HCT116 (cell line): Measurements from ENCODE around the gene MSI2. TPM values are rescaled to one million over a fixed set of nuclear protein-coding genes. Genes with fewer than 3 reads are reported as not detected.
A peak's percentile ranks its signal among the peaks of the same experiment; 100 is the strongest.

ENCODE experiments used
- ATAC-seq: fragments of 200-7000 bp; cut with Tn5 transposase; 2 replicates; pipeline ENCODE4 v1.9.1; 2020; ENCODE audit warnings: mild to moderate bottlenecking, moderate library complexity
- BruUV-seq: library from RNA; stranded (reverse); fragments of 400-500 nt; replicated peaks from 2 replicates; lab custom pipeline; 2021; lab: Mats Ljungman, UMichigan
- CTCF ChIA-PET: fragments of 300-600 bp; sonication (Branson Sonifier 250); formaldehyde crosslinking; loops from one replicate; lab custom pipeline; 2021; ENCODE audit warnings: antibody characterized with exemption; lab: Charles Lee
- POLR2A ChIA-PET: fragments of 300-600, 350-600 bp; sonication (Branson Sonifier 250); formaldehyde crosslinking; loops from one replicate; lab custom pipeline; 2021; ENCODE audit warnings: antibody characterized with exemption; lab: Charles Lee
- RAD21 ChIA-PET, 2 experiments: fragments of 300-600 bp; sonication (Branson Sonifier 250); formaldehyde crosslinking; loops; one replicate each; lab custom pipeline; 2023; ENCODE audit warnings: low total read pairs in 2 of 2; ENCODE audit not compliant: uncharacterized antibody in 2 of 2, unreplicated experiment in 2 of 2, low non-redundant PET in 1 of 2; lab: Charles Lee
- DNase-seq: peaks from one replicate; pipeline ENCODE4 v3.0.0-alpha.2; 2010; ENCODE audit warnings: low read depth, low spot score
- H2AFZ ChIP-seq: fragments of 200-600 bp; shearing (Covaris generic), sonication (generic); 2 replicates; pipeline ENCODE4 v1.6.1; 2017; ENCODE audit warnings: low read depth, mixed run types, mixed read lengths, antibody characterized with exemption, low read length; ENCODE audit not compliant: poor library complexity, severe bottlenecking
- H3K27ac ChIP-seq: 2 replicates; pipeline ENCODE4 v1.5.1; 2012; ENCODE audit warnings: low read depth, low read length
- H3K27me3 ChIP-seq: fragments of 200-600 bp; sonication (generic); 2 replicates; pipeline ENCODE4 v1.6.1; 2016; ENCODE audit warnings: mixed run types, low read length, mixed read lengths; ENCODE audit not compliant: insufficient read depth
- H3K36me3 ChIP-seq, 2 experiments: fragments of 200-500 bp in 1 of 2; fragments of 200-600 bp in 1 of 2; sonication (Bioruptor generic) in 1 of 2; sonication (generic) in 1 of 2; 2 replicates each; pipeline versions ENCODE4 v1.5.1 to v1.6.1; 2014 to 2016; ENCODE audit warnings: low read length in 2 of 2, inconsistent platforms in 1 of 2, mixed read lengths in 1 of 2, mixed run types in 1 of 2; ENCODE audit not compliant: insufficient read depth in 2 of 2, control insufficient read depth in 1 of 2
- H3K4me1 ChIP-seq, 2 experiments: fragments of 200-600 bp in 1 of 2; sonication (generic) in 1 of 2; 2 replicates each; pipeline versions ENCODE4 v1.5.1 to v1.6.1; 2012 to 2017; ENCODE audit warnings: low read length in 2 of 2, inconsistent platforms in 1 of 2, mild to moderate bottlenecking in 1 of 2, mixed read lengths in 1 of 2, mixed run types in 1 of 2, moderate library complexity in 1 of 2; ENCODE audit not compliant: insufficient read depth in 2 of 2, control insufficient read depth in 1 of 2
- H3K4me2 ChIP-seq: fragments of 200-600 bp; sonication (generic); 2 replicates; pipeline ENCODE4 v1.6.1; 2017; ENCODE audit warnings: mixed run types, low read length, mixed read lengths
- H3K4me3 ChIP-seq, 2 experiments: fragments of 200-600 bp in 1 of 2; sonication (generic) in 1 of 2; replicated peaks in 1 of 2; 2 replicates each; pipeline ENCODE4 v1.5.1; 2011 to 2016; ENCODE audit warnings: low read length in 2 of 2, control low read depth in 1 of 2, low read depth in 1 of 2, mild to moderate bottlenecking in 1 of 2, mixed read lengths in 1 of 2, mixed run types in 1 of 2
- H3K79me2 ChIP-seq: fragments of 200-600 bp; sonication (generic); 2 replicates; pipeline ENCODE4 v1.6.1; 2017; ENCODE audit warnings: mild to moderate bottlenecking, mixed run types, low read length, moderate library complexity, mixed read lengths; ENCODE audit not compliant: insufficient read depth
- H3K9ac ChIP-seq: fragments of 200-600 bp; sonication (generic); 2 replicates; pipeline ENCODE4 v1.6.1; 2016; ENCODE audit warnings: low read length, mixed read lengths
- H3K9me2 ChIP-seq: fragments of 200-600 bp; sonication (generic), shearing (Covaris generic); 2 replicates; pipeline ENCODE4 v1.6.1; 2017; ENCODE audit warnings: mixed run types, mild to moderate bottlenecking, moderate library complexity; ENCODE audit not compliant: insufficient read depth
- H3K9me3 ChIP-seq, 2 experiments: fragments of 200-500 bp in 1 of 2; fragments of 200-600 bp in 1 of 2; sonication (Bioruptor generic) in 1 of 2; sonication (generic) in 1 of 2; 2 replicates each; pipeline ENCODE4 v1.6.1; 2014 to 2017; ENCODE audit warnings: low read length in 2 of 2, mixed read lengths in 2 of 2, inconsistent platforms in 1 of 2, low read depth in 1 of 2, mild to moderate bottlenecking in 1 of 2, mixed run types in 1 of 2, moderate library complexity in 1 of 2; ENCODE audit not compliant: control insufficient read depth in 1 of 2, insufficient read depth in 1 of 2
- H4K20me1 ChIP-seq: fragments of 200-600 bp; sonication (generic), shearing (Covaris generic); 2 replicates; pipeline ENCODE4 v1.6.1; 2017; ENCODE audit warnings: mixed run types, mild to moderate bottlenecking, moderate library complexity; ENCODE audit not compliant: insufficient read depth
- CBX3 ChIP-seq: IDR thresholded peaks from 2 replicates; pipeline ENCODE4 v1.6.1; 2012; ENCODE audit warnings: low read depth
- EGR1 ChIP-seq: IDR thresholded peaks from 2 replicates; pipeline ENCODE4 v1.6.1; 2012; ENCODE audit warnings: low read depth
- ELF1 ChIP-seq: IDR thresholded peaks from 2 replicates; pipeline ENCODE4 v1.6.1; 2012; ENCODE audit warnings: low read depth, borderline replicate concordance
- EZH2phosphoT487 ChIP-seq: fragments of 200-600 bp; IDR thresholded peaks from 2 replicates; pipeline ENCODE4 v1.6.1; 2018; ENCODE audit warnings: antibody characterized with exemption, borderline replicate concordance
- POLR2A ChIP-seq: IDR thresholded peaks from 2 replicates; pipeline ENCODE4 v1.7.0; 2011; ENCODE audit warnings: borderline replicate concordance; ENCODE audit not compliant: insufficient read depth, insufficient read length; ENCODE audit errors: extremely low read depth
- POLR2AphosphoS5 ChIP-seq: IDR thresholded peaks from 2 replicates; pipeline ENCODE4 v1.6.1; 2011; ENCODE audit warnings: mild to moderate bottlenecking, low read depth, low read length, moderate library complexity
- SIN3A ChIP-seq: IDR thresholded peaks from 2 replicates; pipeline ENCODE4 v1.6.1; 2012; ENCODE audit warnings: low read depth
- SP1 ChIP-seq: IDR thresholded peaks from 2 replicates; pipeline ENCODE4 v1.6.1; 2012; ENCODE audit warnings: low read depth
- SRF ChIP-seq: IDR thresholded peaks from 2 replicates; pipeline ENCODE4 v1.6.1; 2012; ENCODE audit warnings: low read depth
- TCF7L2 ChIP-seq: IDR thresholded peaks from 2 replicates; pipeline ENCODE4 v1.7.0; 2011; ENCODE audit warnings: borderline replicate concordance, inconsistent platforms; ENCODE audit not compliant: insufficient read depth, insufficient read length; ENCODE audit errors: extremely low read depth
- ZFX ChIP-seq: fragments of 450-650 bp; IDR thresholded peaks from 2 replicates; pipeline ENCODE4 v1.6.1; 2017
- intact Hi-C: fragments of 100-400 bp; cut with micrococcal nuclease; formaldehyde crosslinking; loops from 2 replicates; pipeline ENCODE4 v1.10.0; 2022
- total RNA-seq: library from RNA; stranded (reverse); gene quantifications from one replicate; pipeline ENCODE4 v1.2.1, GENCODE V29; 2021; ENCODE audit not compliant: unreplicated experiment
- TF ChIP-seq, protein P1 (sequence below): IDR thresholded peaks from 2 replicates; pipeline ENCODE4 v1.6.1; 2012
- TF ChIP-seq, protein P2 (sequence below): IDR thresholded peaks from 2 replicates; pipeline ENCODE4 v1.6.1; 2011; ENCODE audit warnings: mild to moderate bottlenecking, low read length, moderate library complexity; ENCODE audit not compliant: insufficient replicate concordance; ENCODE audit errors: extremely low read depth
- TF ChIP-seq, protein P3 (sequence below), 3 experiments: fragments of 200-600 bp in 1 of 3; sonication (generic) in 1 of 3; IDR thresholded peaks in 2 of 3; conservative IDR thresholded peaks in 1 of 3; 2 replicates each; pipeline ENCODE4 v1.5.1; 2012 to 2017; ENCODE audit warnings: low read depth in 2 of 3, low read length in 2 of 3, antibody characterized with exemption in 1 of 3, borderline replicate concordance in 1 of 3, control low read depth in 1 of 3, mild to moderate bottlenecking in 1 of 3, mixed read lengths in 1 of 3, mixed run types in 1 of 3, moderate library complexity in 1 of 3; ENCODE audit not compliant: insufficient read depth in 1 of 3

MSI2 gene
- total RNA-seq, 1 experiment from 2014 or later, result 137 TPM

DNA sequence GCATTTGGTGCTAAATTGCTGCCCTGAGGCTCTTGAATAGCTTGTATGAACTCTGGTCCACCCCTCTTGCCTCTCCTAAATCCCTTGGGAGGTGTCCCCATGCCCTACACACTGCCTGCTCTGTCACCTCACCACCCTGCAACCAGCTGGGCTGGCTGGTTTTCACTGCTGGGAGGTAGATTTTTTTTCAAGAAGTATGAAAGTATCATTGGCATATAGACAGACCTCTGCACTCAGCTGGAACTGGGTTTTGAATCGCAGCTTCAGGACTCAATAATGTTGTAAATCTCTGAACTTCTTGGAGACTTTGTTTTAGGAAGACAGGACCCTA, 184.9 kb downstream of the MSI2 start:
- no TSS peak for BruUV-seq
- TF ChIP-seq ZFX (no peak), EGR1 (peak; percentile 8; the same call in 1 of the 2 replicates), SP1 (no peak)
- TF ChIP-seq, protein P1, sequence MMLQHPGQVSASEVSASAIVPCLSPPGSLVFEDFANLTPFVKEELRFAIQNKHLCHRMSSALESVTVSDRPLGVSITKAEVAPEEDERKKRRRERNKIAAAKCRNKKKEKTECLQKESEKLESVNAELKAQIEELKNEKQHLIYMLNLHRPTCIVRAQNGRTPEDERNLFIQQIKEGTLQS, result no peak
- Histone ChIP-seq H3K9me2 (no peaks in the 10 kb centered on the region), H3K4me3 (peak overlapping the region in 1 of 2 experiments; percentile 23; a peak in 1 of 4 replicates), H3K27me3 (no peaks in the 10 kb centered on the region), H3K27ac (peak overlapping the region; percentile 86), H4K20me1 (no peaks in the 10 kb centered on the region), H3K9me3 (no peaks in the 10 kb centered on the region), H3K79me2 (peaks cover 26% of the 10 kb centered on the region; the same call in 1 of the 2 replicates), H3K4me1 (peaks cover 62 to 75% of the 10 kb centered on the region in 2 experiments), H3K4me2 (peak overlapping the region; percentile 70), H3K36me3 (no peaks in the 10 kb centered on the region), H2AFZ (no peak overlapping the region), H3K9ac (peak overlapping the region; percentile 36)
- intact Hi-C loops, result loop anchor here (2.0 to 5.0 kb wide), 2 partner anchors 184 to 310 kb away; partner anchors contain the start of gene MSI2
- ChIA-PET CTCF (interaction anchor here (0.7 to 4.2 kb wide), 7 partner anchors 13 to 311 kb away, joined by 3 to 57 read pairs (median 6); no protein-coding TSS in a partner anchor), POLR2A (no interaction called here), RAD21 (interaction anchor here (0.6 to 2.5 kb wide), 4 partner anchors 142 to 198 kb away, joined by 5 to 15 read pairs (median 10); partner anchors contain the start of gene MSI2 (in 1 of the 2))
- DNase-seq, result no peak
- no peak for ATAC-seq

DNA sequence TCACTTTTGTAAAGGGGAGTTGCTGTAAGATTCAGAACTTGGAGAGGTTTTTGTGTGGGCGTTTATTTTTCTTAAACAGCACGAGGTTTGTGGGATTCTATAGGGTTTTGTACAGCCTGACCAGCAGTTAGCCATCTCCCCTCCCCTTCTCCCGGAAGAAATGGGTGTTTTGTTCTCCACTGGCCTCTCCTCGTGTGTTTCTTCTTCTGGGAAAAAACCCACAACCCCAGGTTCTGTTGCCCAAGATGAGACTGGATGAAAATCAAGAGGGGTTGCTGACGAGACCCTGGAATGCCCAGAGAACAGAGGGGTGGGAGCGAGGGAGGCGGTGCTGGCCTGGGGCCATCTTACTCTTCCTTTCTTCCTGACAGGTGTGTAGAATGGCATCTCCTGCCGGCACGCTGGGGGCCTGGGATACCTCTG, 186.1 kb downstream of the MSI2 start:
- no peak for DNase-seq
- RAD21 ChIA-PET, result interaction anchor here in 1 of 2 experiments (1.9 kb wide), 1 partner anchor 185 kb away, joined by 7 read pairs; the partner anchor contains the start of gene MSI2
- no peak for TF ChIP-seq POLR2AphosphoS5
- TF ChIP-seq, protein P2, sequence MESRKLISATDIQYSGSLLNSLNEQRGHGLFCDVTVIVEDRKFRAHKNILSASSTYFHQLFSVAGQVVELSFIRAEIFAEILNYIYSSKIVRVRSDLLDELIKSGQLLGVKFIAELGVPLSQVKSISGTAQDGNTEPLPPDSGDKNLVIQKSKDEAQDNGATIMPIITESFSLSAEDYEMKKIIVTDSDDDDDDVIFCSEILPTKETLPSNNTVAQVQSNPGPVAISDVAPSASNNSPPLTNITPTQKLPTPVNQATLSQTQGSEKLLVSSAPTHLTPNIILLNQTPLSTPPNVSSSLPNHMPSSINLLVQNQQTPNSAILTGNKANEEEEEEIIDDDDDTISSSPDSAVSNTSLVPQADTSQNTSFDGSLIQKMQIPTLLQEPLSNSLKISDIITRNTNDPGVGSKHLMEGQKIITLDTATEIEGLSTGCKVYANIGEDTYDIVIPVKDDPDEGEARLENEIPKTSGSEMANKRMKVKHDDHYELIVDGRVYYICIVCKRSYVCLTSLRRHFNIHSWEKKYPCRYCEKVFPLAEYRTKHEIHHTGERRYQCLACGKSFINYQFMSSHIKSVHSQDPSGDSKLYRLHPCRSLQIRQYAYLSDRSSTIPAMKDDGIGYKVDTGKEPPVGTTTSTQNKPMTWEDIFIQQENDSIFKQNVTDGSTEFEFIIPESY, result no peak
- no peak for TF ChIP-seq EZH2phosphoT487
- no peak for TF ChIP-seq ELF1
- TF ChIP-seq CBX3, result no peak
- TF ChIP-seq TCF7L2, result no peak
- TF ChIP-seq, protein P3, sequence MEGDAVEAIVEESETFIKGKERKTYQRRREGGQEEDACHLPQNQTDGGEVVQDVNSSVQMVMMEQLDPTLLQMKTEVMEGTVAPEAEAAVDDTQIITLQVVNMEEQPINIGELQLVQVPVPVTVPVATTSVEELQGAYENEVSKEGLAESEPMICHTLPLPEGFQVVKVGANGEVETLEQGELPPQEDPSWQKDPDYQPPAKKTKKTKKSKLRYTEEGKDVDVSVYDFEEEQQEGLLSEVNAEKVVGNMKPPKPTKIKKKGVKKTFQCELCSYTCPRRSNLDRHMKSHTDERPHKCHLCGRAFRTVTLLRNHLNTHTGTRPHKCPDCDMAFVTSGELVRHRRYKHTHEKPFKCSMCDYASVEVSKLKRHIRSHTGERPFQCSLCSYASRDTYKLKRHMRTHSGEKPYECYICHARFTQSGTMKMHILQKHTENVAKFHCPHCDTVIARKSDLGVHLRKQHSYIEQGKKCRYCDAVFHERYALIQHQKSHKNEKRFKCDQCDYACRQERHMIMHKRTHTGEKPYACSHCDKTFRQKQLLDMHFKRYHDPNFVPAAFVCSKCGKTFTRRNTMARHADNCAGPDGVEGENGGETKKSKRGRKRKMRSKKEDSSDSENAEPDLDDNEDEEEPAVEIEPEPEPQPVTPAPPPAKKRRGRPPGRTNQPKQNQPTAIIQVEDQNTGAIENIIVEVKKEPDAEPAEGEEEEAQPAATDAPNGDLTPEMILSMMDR (IDR thresholded peaks at IDR 0.05 in 2 of 3, conservative IDR thresholded peaks at IDR 0.05 in 1 of 3; ENCODE audit: borderline replicate concordance in 1 of 3, insufficient read depth in 1 of 3, low read depth in 2 of 3, low read length in 2 of 3), result no peak
- TF ChIP-seq SP1, result no peak
- TF ChIP-seq SRF, result no peak
- TF ChIP-seq SIN3A, result no peak
- no peak for TF ChIP-seq POLR2A
- no peak for TF ChIP-seq EGR1
- TF ChIP-seq, protein P1, result no peak

More for the DNA sequence above, 186.1 kb downstream of the MSI2 start:
- H2AFZ ChIP-seq, result no peak overlapping the region
- no peak overlapping the region for H3K4me2 ChIP-seq
- no TSS peak for BruUV-seq
- 0 out of 2 replicates have a peak overlapping the region, but pooled peaks have one; percentile 9 for H3K27ac ChIP-seq
- peaks cover 26% of the 10 kb centered on the region; the same call in 1 of the 2 replicates for H3K79me2 ChIP-seq
- ChIA-PET POLR2A (no interaction called here), CTCF (interaction anchor here (0.7 to 4.2 kb wide), 3 partner anchors 15 to 223 kb away, joined by 3 to 57 read pairs (median 7); no protein-coding TSS in a partner anchor)
- H3K27me3 ChIP-seq, result no peaks in the 10 kb centered on the region
- no peaks in the 10 kb centered on the region for H3K9me2 ChIP-seq
- no peaks in the 10 kb centered on the region for H4K20me1 ChIP-seq
- H3K4me3 ChIP-seq, result no peak overlapping the region
- H3K36me3 ChIP-seq, result no peaks in the 10 kb centered on the region
- peaks cover 51 to 63% of the 10 kb centered on the region in 2 experiments for H3K4me1 ChIP-seq
- ATAC-seq, result no peak
- H3K9me3 ChIP-seq, result no peaks in the 10 kb centered on the region
- no peak overlapping the region for H3K9ac ChIP-seq
- intact Hi-C loops, result loop anchor here (5.0 kb wide), 1 partner anchor 185 kb away; the partner anchor contains the start of gene MSI2
